Measurements from ENCODE around the gene HSD17B12.

The HSD17B12 gene

GRCh38 chr11:43903969-43904368, 223.4 kb downstream of the HSD17B12 start:
- no peak for DNase-seq
- Histone ChIP-seq H3K4me2 (ENCODE audit: low read depth, low read length) (no peak overlapping the region), H3K9me2 (replicated peaks; ENCODE audit: insufficient read depth, low read length) (no peaks in the 10 kb centered on the region), H3F3A (ENCODE audit: insufficient read depth, low read length) (peaks cover 18% of the 10 kb centered on the region), H3K36me3 (replicated peaks; ENCODE audit: insufficient read depth, low read length) (no peaks in the 10 kb centered on the region), H3K4me1 (ENCODE audit: low read length) (peaks cover 29% of the 10 kb centered on the region), H3K4me3 (ENCODE audit: low read length) (no peak overlapping the region), H3K9ac (ENCODE audit: low read length) (no peak overlapping the region), H3K79me2 (ENCODE audit: low read length) (peaks cover 20% of the 10 kb centered on the region), H4K20me1 (ENCODE audit: insufficient read depth, low read length) (no peaks in the 10 kb centered on the region), H2AFZ (ENCODE audit: low read length) (no peak overlapping the region), H3K9me3 (replicated peaks; ENCODE audit: insufficient read depth, low read length) (no peaks in the 10 kb centered on the region), H3K27me3 (replicated peaks; ENCODE audit: insufficient read depth, low read length) (no peaks in the 10 kb centered on the region), H3K27ac (ENCODE audit: low read length) (no peak overlapping the region)
- TF ChIP-seq EZH2phosphoT487 (IDR thresholded peaks at IDR 0.05; ENCODE audit: low read length) (no peak), EZH2 (optimal IDR thresholded peaks at IDR 0.05; ENCODE audit: low read depth, low read length) (no peak), CTCF (IDR thresholded peaks at IDR 0.05; ENCODE audit: low read length) (no peak)

GRCh38 chr11:43904742-43905535, 224.4 kb downstream of the HSD17B12 start:
- peaks cover 30% of the 10 kb centered on the region for H3K79me2 ChIP-seq (ENCODE audit: low read length)
- no peak overlapping the region for H2AFZ ChIP-seq (ENCODE audit: low read length)
- H3K27ac ChIP-seq (ENCODE audit: low read length), result no peak overlapping the region
- peaks cover 29% of the 10 kb centered on the region for H3K4me1 ChIP-seq (ENCODE audit: low read length)
- H3K27me3 ChIP-seq (replicated peaks; ENCODE audit: insufficient read depth, low read length), result no peaks in the 10 kb centered on the region
- peaks cover 18% of the 10 kb centered on the region for H3F3A ChIP-seq (ENCODE audit: insufficient read depth, low read length)
- no peaks in the 10 kb centered on the region for H3K9me2 ChIP-seq (replicated peaks; ENCODE audit: insufficient read depth, low read length)
- H3K9ac ChIP-seq (ENCODE audit: low read length), result no peak overlapping the region
- DNase-seq, result no peak
- no peaks in the 10 kb centered on the region for H4K20me1 ChIP-seq (ENCODE audit: insufficient read depth, low read length)
- TF ChIP-seq CTCF (IDR thresholded peaks at IDR 0.05; ENCODE audit: low read length) (no peak), EZH2 (optimal IDR thresholded peaks at IDR 0.05; ENCODE audit: low read depth, low read length) (no peak), EZH2phosphoT487 (IDR thresholded peaks at IDR 0.05; ENCODE audit: low read length) (no peak)
- H3K4me3 ChIP-seq (ENCODE audit: low read length), result no peak overlapping the region
- no peaks in the 10 kb centered on the region for H3K36me3 ChIP-seq (replicated peaks; ENCODE audit: insufficient read depth, low read length)
- no peaks in the 10 kb centered on the region for H3K9me3 ChIP-seq (replicated peaks; ENCODE audit: insufficient read depth, low read length)
- no peak overlapping the region for H3K4me2 ChIP-seq (ENCODE audit: low read depth, low read length)

GRCh38 chr11:43905813-43906241, 225.3 kb downstream of the HSD17B12 start:
- Histone ChIP-seq H3K27ac (ENCODE audit: low read length) (no peak overlapping the region), H3K4me3 (ENCODE audit: low read length) (no peak overlapping the region), H4K20me1 (ENCODE audit: insufficient read depth, low read length) (no peaks in the 10 kb centered on the region), H3K4me1 (ENCODE audit: low read length) (peaks cover 34% of the 10 kb centered on the region), H3K79me2 (ENCODE audit: low read length) (peaks cover 33% of the 10 kb centered on the region), H3K9me2 (replicated peaks; ENCODE audit: insufficient read depth, low read length) (no peaks in the 10 kb centered on the region), H3K36me3 (replicated peaks; ENCODE audit: insufficient read depth, low read length) (no peaks in the 10 kb centered on the region), H3K9ac (ENCODE audit: low read length) (no peak overlapping the region), H2AFZ (ENCODE audit: low read length) (no peak overlapping the region), H3F3A (ENCODE audit: insufficient read depth, low read length) (peaks cover 18% of the 10 kb centered on the region), H3K27me3 (replicated peaks; ENCODE audit: insufficient read depth, low read length) (no peaks in the 10 kb centered on the region), H3K4me2 (ENCODE audit: low read depth, low read length) (no peak overlapping the region), H3K9me3 (replicated peaks; ENCODE audit: insufficient read depth, low read length) (no peaks in the 10 kb centered on the region)
- TF ChIP-seq EZH2phosphoT487 (IDR thresholded peaks at IDR 0.05; ENCODE audit: low read length), result no peak
- no peak for DNase-seq

Data from MM.1S (cell line).